Dendritic cell treated with granulocyte-macrophage colony-stimulating factor and Interleukin-4, amounts not matched to agents 40 ng/mL and 50 ng/mL, for 4 days (primary cell): ENCODE measurements around the gene HOTAIR.

ENCODE experiments used
- H3K27ac Mint-ChIP-seq: one replicate; pipeline ENCODE4 v1.8.0; 2022; ENCODE audit warnings: mild to moderate bottlenecking, mixed read lengths
- H3K27me3 Mint-ChIP-seq: one replicate; pipeline ENCODE4 v1.8.0; 2022; ENCODE audit warnings: mild to moderate bottlenecking, mixed read lengths
- H3K36me3 Mint-ChIP-seq: one replicate; pipeline ENCODE4 v1.8.0; 2022; ENCODE audit warnings: low read depth, mixed read lengths
- H3K4me1 Mint-ChIP-seq: one replicate; pipeline ENCODE4 v1.8.0; 2022; ENCODE audit warnings: low read depth, mixed read lengths
- H3K4me3 Mint-ChIP-seq: one replicate; pipeline ENCODE4 v1.8.0; 2022; ENCODE audit warnings: mild to moderate bottlenecking, moderate library complexity, mixed read lengths
- H3K9me3 Mint-ChIP-seq: one replicate; pipeline ENCODE4 v1.8.0; 2022; ENCODE audit warnings: mixed read lengths
- intact Hi-C: fragments of 100-400 bp; cut with micrococcal nuclease; formaldehyde crosslinking; loops from one replicate; pipeline ENCODE4 v1.15.0; 2022

HOTAIR gene

DNA sequence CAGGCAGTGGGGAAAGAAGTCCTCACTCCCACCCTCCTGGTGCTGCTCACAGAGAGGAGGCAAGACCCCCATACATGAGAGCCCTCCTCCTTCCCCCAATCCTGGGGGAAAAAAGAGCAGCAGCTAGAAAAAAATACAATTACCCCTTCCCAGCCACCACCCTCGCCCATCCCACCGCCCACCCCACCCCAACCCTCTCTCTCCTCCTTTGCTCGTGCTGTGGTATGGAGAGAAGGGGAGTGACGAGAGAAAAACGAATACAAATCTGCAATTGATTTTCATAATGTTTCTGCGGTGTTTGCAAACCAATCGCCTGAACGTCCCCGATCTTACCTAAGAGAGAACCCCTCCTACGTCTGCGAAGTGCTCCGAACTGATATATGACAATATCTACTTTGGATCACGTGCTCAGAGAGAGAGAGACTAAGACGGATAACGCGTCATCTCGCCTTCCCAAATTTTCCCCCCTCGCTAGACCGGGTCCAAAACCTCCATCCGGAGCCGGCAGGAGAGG lies 2.0 kb downstream of the HOTAIR start, which contains the start of gene HOXC11:
HOXC11 (plus strand) TSS at position 405 of the 514 bp plus-strand sequence. CDS start 116 bp downstream, outside the sequence.
- peaks cover 7% of the 10 kb centered on the region for H3K4me1 Mint-ChIP-seq
- H3K9me3 Mint-ChIP-seq = no peaks in the 10 kb centered on the region
- intact Hi-C loops = no loop called here
- H3K36me3 Mint-ChIP-seq = no peaks in the 10 kb centered on the region
- H3K27me3 Mint-ChIP-seq = peaks cover 99% of the 10 kb centered on the region
- no peak within 1 kb of the TSS for H3K27ac Mint-ChIP-seq
- peak within 1 kb of the TSS; percentile 66 for H3K4me3 Mint-ChIP-seq

- intact Hi-C loops = no loop called here
- H3K4me1 Mint-ChIP-seq = peaks cover 7% of the 10 kb centered on the region
- H3K27me3 Mint-ChIP-seq = peaks cover 99% of the 10 kb centered on the region
- no peak overlapping the region for H3K27ac Mint-ChIP-seq
- H3K4me3 Mint-ChIP-seq = no peak overlapping the region
- H3K9me3 Mint-ChIP-seq = no peaks in the 10 kb centered on the region
- no peaks in the 10 kb centered on the region for H3K36me3 Mint-ChIP-seq
Measured at GRCh38 chr12:53972152-53972702, 2.5 kb downstream of the HOTAIR start.

DNA sequence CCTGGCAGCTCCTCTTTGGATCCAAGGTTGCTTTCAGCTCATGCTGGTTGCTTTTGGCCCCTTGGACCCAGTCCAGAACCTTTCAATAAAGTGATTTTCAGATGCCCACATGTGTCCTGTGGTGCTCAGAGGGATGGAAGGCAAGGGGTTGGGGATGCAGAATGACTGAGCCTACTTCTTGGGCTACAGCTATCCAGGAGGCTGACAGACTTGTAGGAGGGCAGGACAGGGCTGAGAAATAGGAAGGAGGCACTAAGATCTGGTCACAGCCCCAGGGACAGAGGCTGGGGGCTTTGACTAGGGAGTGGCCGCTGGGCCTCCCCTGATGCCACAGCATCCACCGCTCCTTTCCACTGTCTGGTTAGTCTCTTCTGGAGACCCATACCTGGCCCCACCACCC lies 3.1 kb downstream of the HOTAIR start:
- peaks cover 9% of the 10 kb centered on the region for H3K4me1 Mint-ChIP-seq
- intact Hi-C loops = no loop called here
- peaks cover 99% of the 10 kb centered on the region for H3K27me3 Mint-ChIP-seq
- H3K36me3 Mint-ChIP-seq = no peaks in the 10 kb centered on the region
- no peaks in the 10 kb centered on the region for H3K9me3 Mint-ChIP-seq
- no peak overlapping the region for H3K4me3 Mint-ChIP-seq
- H3K27ac Mint-ChIP-seq = no peak overlapping the region

- H3K27me3 Mint-ChIP-seq = peaks cover 99% of the 10 kb centered on the region
- no peaks in the 10 kb centered on the region for H3K9me3 Mint-ChIP-seq
- peaks cover 15% of the 10 kb centered on the region for H3K4me1 Mint-ChIP-seq
- H3K36me3 Mint-ChIP-seq = no peaks in the 10 kb centered on the region
- no peak overlapping the region for H3K4me3 Mint-ChIP-seq
- no peak overlapping the region for H3K27ac Mint-ChIP-seq
- intact Hi-C loops = no loop called here
Measured at GRCh38 chr12:53971129-53971528, 3.6 kb downstream of the HOTAIR start.

DNA sequence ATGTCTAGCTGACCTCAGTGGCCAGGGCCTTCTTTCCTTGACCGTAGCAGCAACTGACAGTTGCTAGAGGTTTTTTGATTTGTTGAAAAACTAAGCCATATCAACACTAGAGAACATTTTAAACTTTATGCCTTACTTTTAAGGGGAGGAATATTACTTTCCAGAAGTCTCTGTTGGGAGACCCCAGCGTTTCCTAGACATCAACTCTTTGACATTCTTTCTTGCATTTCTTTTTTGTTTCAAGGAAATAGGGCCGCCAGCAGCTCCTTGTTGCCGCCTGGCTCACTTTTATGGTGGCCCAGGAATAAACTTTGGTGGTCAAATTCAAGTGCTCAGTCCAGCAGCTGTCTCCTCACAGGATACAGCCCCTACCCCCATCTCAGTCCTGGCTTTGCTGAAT lies 4.3 kb downstream of the HOTAIR start:
- Mint-ChIP-seq H3K4me1 (peaks cover 22% of the 10 kb centered on the region), H3K36me3 (no peaks in the 10 kb centered on the region), H3K27ac (no peak overlapping the region), H3K9me3 (peaks cover 5% of the 10 kb centered on the region), H3K27me3 (peaks cover 99% of the 10 kb centered on the region), H3K4me3 (no peak overlapping the region)
- intact Hi-C loops = no loop called here

DNA sequence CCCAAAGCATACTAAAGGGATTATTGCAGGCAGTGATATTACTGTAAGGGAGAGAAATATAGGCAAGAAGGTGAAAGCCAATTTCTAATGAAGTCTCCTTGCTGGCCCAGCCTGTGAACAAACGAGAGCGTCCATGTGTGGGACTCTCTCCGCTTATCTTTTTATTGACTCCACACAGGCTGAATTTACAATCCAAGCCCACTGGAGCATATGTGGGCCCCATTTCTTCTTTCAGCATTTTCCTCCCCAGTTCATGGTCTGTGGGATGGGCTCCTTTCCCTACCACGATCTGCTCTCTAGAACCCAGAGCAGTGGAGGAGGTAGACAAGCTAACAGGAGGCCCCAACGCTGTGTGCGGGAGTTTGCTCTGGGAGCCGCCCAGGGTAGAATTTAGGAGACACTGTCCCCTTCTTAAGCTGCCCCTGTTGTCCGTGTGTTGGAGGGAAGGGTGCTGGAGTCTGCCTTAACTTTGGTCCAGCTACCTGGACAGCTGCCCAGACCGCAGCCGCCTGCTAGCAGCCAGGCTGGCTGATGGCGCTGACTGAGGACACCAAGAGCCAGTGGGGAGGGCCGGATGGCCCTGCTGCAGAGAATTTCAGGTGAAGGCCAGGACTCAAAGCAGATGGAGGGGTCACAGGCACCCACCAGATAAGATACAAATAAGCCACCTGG lies 5.0 kb downstream of the HOTAIR start:
- peaks cover 25% of the 10 kb centered on the region for H3K4me1 Mint-ChIP-seq
- H3K27me3 Mint-ChIP-seq = peaks cover 99% of the 10 kb centered on the region
- peaks cover 9% of the 10 kb centered on the region for H3K9me3 Mint-ChIP-seq
- no peaks in the 10 kb centered on the region for H3K36me3 Mint-ChIP-seq
- H3K27ac Mint-ChIP-seq = no peak overlapping the region
- intact Hi-C loops = no loop called here
- H3K4me3 Mint-ChIP-seq = no peak overlapping the region

DNA sequence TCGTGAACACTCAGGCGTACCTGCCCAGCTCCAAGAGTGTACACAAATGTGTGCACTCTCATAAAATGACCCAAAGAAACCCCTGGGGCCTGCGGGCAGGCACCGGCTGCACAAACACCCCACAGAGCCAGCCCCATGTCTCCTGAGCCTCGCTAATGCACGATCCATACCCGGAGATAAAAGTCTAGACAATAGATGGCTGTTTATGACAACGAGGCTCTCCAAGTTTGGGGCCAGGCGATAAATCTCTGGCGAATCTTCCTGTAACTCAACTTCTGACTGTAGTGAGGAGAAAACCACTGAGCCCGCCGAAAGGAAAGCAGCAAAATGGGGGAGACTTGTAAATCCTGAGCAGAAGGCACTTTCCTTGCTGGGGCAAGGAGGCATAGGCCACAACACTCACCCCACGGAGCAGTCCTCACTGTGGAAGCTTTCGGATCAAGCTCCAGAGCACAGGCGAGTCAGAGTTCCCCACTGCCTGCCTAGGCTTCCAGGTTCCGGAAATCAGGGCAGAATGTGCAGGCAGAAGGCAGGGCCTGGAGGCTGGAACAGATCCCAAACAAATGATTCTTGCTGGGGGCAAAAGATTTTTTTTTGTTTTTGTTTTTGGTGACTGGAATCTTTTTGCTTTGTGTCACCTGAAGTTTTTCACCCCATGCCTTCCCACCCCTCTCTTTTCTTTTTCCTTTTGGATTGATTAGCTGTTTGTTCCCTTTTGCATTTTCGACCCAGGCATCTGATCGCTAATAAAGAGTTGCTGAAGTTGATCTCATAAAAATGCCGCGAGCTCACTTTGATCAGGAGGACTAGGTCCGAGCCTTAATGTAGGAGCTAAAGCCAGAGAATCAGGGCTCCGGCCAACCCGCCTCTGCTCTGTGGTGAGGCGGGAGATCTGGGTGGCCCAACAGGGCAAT lies 6.3 kb downstream of the HOTAIR start:
- H3K4me3 Mint-ChIP-seq = no peak overlapping the region

DNA sequence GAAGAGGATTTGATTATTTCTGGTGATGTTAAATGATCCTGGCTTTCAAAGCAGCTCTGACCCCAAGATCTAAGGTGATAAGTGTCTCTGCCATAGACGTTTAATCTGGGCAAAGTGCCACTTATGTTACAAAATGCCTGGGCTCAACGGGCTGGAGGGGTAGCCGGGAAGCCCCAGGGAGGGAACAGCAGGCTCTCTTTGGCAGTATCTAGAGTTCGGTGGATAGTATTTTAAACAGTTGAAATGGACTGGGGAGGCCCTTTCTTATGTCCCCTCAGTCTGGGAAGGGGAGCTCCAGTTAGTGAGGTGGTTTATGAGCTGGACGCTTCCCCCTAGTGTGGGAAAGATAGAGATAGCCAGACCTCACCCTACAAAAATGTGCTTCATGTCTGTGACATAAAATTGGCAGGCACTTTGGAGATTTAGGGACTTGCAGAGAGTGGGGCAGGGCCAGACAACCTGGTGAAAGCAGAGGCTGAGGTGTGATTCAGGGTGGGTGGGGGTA lies 7.3 kb downstream of the HOTAIR start:
- intact Hi-C loops = no loop called here
- H3K4me1 Mint-ChIP-seq = peaks cover 29% of the 10 kb centered on the region
- H3K27me3 Mint-ChIP-seq = peaks cover 100% of the 10 kb centered on the region
- H3K36me3 Mint-ChIP-seq = no peaks in the 10 kb centered on the region
- no peak overlapping the region for H3K27ac Mint-ChIP-seq
- no peak overlapping the region for H3K4me3 Mint-ChIP-seq
- H3K9me3 Mint-ChIP-seq = peaks cover 9% of the 10 kb centered on the region

More for the DNA sequence above, 6.3 kb downstream of the HOTAIR start:
- intact Hi-C loops = no loop called here
- Mint-ChIP-seq H3K36me3 (no peaks in the 10 kb centered on the region), H3K27ac (no peak overlapping the region), H3K27me3 (peaks cover 100% of the 10 kb centered on the region), H3K9me3 (peaks cover 9% of the 10 kb centered on the region), H3K4me1 (peaks cover 35% of the 10 kb centered on the region)

- peaks cover 29% of the 10 kb centered on the region for H3K4me1 Mint-ChIP-seq
- H3K4me3 Mint-ChIP-seq = no peak overlapping the region
- intact Hi-C loops = no loop called here
Measured at GRCh38 chr12:53966385-53967133, 8.2 kb downstream of the HOTAIR start.

DNA sequence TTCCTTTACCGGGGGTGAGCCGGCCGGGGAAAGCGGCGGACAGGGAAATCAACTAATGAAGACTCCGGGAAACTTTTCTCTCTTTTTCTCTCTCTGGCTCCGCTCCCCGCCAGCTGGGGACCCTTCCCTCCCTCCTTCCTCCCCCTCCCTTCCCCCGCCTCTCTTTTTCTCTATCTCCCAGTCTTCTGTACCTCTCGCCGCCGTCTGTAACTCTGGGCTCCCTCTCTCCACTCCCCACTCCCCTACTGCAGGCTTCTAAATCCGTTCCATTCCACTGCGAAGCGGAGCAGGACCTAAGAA lies 8.7 kb downstream of the HOTAIR start:
- Mint-ChIP-seq H3K27me3 (peaks cover 95% of the 10 kb centered on the region), H3K4me1 (peaks cover 29% of the 10 kb centered on the region), H3K36me3 (no peaks in the 10 kb centered on the region), H3K9me3 (peaks cover 9% of the 10 kb centered on the region), H3K4me3 (no peak overlapping the region), H3K27ac (no peak overlapping the region)
- intact Hi-C loops = no loop called here

More at GRCh38 chr12:53966385-53967133, 8.2 kb downstream of the HOTAIR start:
- Mint-ChIP-seq H3K27me3 (peaks cover 95% of the 10 kb centered on the region), H3K27ac (no peak overlapping the region), H3K36me3 (no peaks in the 10 kb centered on the region), H3K9me3 (peaks cover 9% of the 10 kb centered on the region)

GRCh38 chr12:53965281-53966084 lies 9.3 kb downstream of the HOTAIR start:
- Mint-ChIP-seq H3K36me3 (no peaks in the 10 kb centered on the region), H3K4me1 (peaks cover 32% of the 10 kb centered on the region), H3K27me3 (peaks cover 95% of the 10 kb centered on the region), H3K27ac (no peak overlapping the region), H3K4me3 (no peak overlapping the region), H3K9me3 (peaks cover 9% of the 10 kb centered on the region)
- intact Hi-C loops = no loop called here

- H3K27ac Mint-ChIP-seq = no peak overlapping the region
- no peak overlapping the region for H3K4me3 Mint-ChIP-seq
- intact Hi-C loops = no loop called here
- peaks cover 41% of the 10 kb centered on the region for H3K4me1 Mint-ChIP-seq
- no peaks in the 10 kb centered on the region for H3K36me3 Mint-ChIP-seq
- peaks cover 95% of the 10 kb centered on the region for H3K27me3 Mint-ChIP-seq
- H3K9me3 Mint-ChIP-seq = peaks cover 9% of the 10 kb centered on the region
Measured at GRCh38 chr12:53964315-53964713, 10.4 kb downstream of the HOTAIR start.
